ENCODE data around the gene TMEM209.

TMEM209 gene

GRCh38 chr7:130139193-130139960, 65.8 kb downstream of the TMEM209 start:
- Histone ChIP-seq H4K91ac (ENCODE audit: low read length) (no peak overlapping the region), H3K36me3 (ENCODE audit: control insufficient read depth in 1 of 2, insufficient read depth in 2 of 2, low read depth in 1 of 2, low read length in 2 of 2) (peaks cover 18 to 29% of the 10 kb centered on the region in 2 experiments)

GRCh38 chr7:130137207-130137606, 68.0 kb downstream of the TMEM209 start:
- Histone ChIP-seq H3K27me3 (ENCODE audit: control insufficient read depth in 1 of 2, insufficient read depth in 1 of 2, low read length in 2 of 2) (no peaks in the 10 kb centered on the region), H2BK120ac (ENCODE audit: low read depth, low read length) (no peak overlapping the region), H3K4ac (ENCODE audit: low read depth in 1 of 2, low read length in 2 of 2) (no peak overlapping the region), H3K4me1 (ENCODE audit: control insufficient read depth, insufficient read depth, low read depth, low read length) (peaks cover 22% of the 10 kb centered on the region), H2BK12ac (ENCODE audit: low read length in 2 of 2) (no peak overlapping the region), H3K79me1 (replicated peaks; ENCODE audit: low read length, poor library complexity, severe bottlenecking) (peaks cover 11% of the 10 kb centered on the region), H2AK5ac (ENCODE audit: low read length, severe bottlenecking) (no peak overlapping the region), H2BK15ac (ENCODE audit: low read depth, poor library complexity, severe bottlenecking) (no peak overlapping the region), H3K9me3 (ENCODE audit: control insufficient read depth, low read length) (no peaks in the 10 kb centered on the region), H3K36me3 (ENCODE audit: control insufficient read depth in 1 of 2, insufficient read depth in 2 of 2, low read depth in 1 of 2, low read length in 2 of 2) (peaks cover 23 to 43% of the 10 kb centered on the region in 2 experiments), H3K18ac (ENCODE audit: low read depth in 1 of 2, low read length in 2 of 2) (no peak overlapping the region), H3K4me3 (ENCODE audit: insufficient read depth in 1 of 2, low read depth in 1 of 2, low read length in 2 of 2) (no peak overlapping the region), H3K23ac (ENCODE audit: low read length in 2 of 2) (no peak overlapping the region), H3K4me2 (ENCODE audit: low read length, poor library complexity, severe bottlenecking) (no peak overlapping the region), H2AFZ (ENCODE audit: low read depth, low read length) (no peak overlapping the region), H3K14ac (ENCODE audit: low read length in 2 of 2) (no peak overlapping the region), H4K8ac (ENCODE audit: low read length) (no peak overlapping the region), H2BK5ac (ENCODE audit: low read depth, low read length, poor library complexity, severe bottlenecking) (no peak overlapping the region), H3K27ac (ENCODE audit: low read length, poor library complexity, severe bottlenecking) (no peak overlapping the region), H4K91ac (ENCODE audit: low read length) (no peak overlapping the region), H3K9ac (ENCODE audit: low read length) (no peak overlapping the region)
- 97% methylated on average over 3 of the region's 4 CpGs for WGBS
- DNase-seq: no peak

More at GRCh38 chr7:130139193-130139960, 65.8 kb downstream of the TMEM209 start:
- Histone ChIP-seq H3K23ac (ENCODE audit: low read length in 2 of 2) (no peak overlapping the region), H2BK5ac (ENCODE audit: low read depth, low read length, poor library complexity, severe bottlenecking) (no peak overlapping the region), H3K79me1 (replicated peaks; ENCODE audit: low read length, poor library complexity, severe bottlenecking) (peaks cover 7% of the 10 kb centered on the region), H3K4me3 (ENCODE audit: insufficient read depth in 1 of 2, low read depth in 1 of 2, low read length in 2 of 2) (no peak overlapping the region), H2BK12ac (ENCODE audit: low read length in 2 of 2) (no peak overlapping the region), H3K9ac (ENCODE audit: low read length) (no peak overlapping the region), H2AFZ (ENCODE audit: low read depth, low read length) (no peak overlapping the region), H3K4me2 (ENCODE audit: low read length, poor library complexity, severe bottlenecking) (no peak overlapping the region), H3K18ac (ENCODE audit: low read depth in 1 of 2, low read length in 2 of 2) (no peak overlapping the region), H3K27ac (ENCODE audit: low read length, poor library complexity, severe bottlenecking) (no peak overlapping the region), H3K14ac (ENCODE audit: low read length in 2 of 2) (no peak overlapping the region), H2BK120ac (ENCODE audit: low read depth, low read length) (no peak overlapping the region), H4K8ac (ENCODE audit: low read length) (no peak overlapping the region), H3K27me3 (ENCODE audit: control insufficient read depth in 1 of 2, insufficient read depth in 1 of 2, low read length in 2 of 2) (no peaks in the 10 kb centered on the region), H2BK15ac (ENCODE audit: low read depth, poor library complexity, severe bottlenecking) (no peak overlapping the region), H3K9me3 (ENCODE audit: control insufficient read depth, low read length) (no peaks in the 10 kb centered on the region), H3K4me1 (ENCODE audit: control insufficient read depth, insufficient read depth, low read depth, low read length) (peaks cover 36% of the 10 kb centered on the region), H2AK5ac (ENCODE audit: low read length, severe bottlenecking) (no peak overlapping the region), H3K4ac (ENCODE audit: low read depth in 1 of 2, low read length in 2 of 2) (no peak overlapping the region)
- WGBS: 93% methylated on average over 2 of the region's 2 CpGs
- DNase-seq: no peak

GRCh38 chr7:130136579-130137167, 68.5 kb downstream of the TMEM209 start:
- Histone ChIP-seq H4K91ac (ENCODE audit: low read length) (no peak overlapping the region), H3K4me1 (ENCODE audit: control insufficient read depth, insufficient read depth, low read depth, low read length) (peaks cover 17% of the 10 kb centered on the region), H3K4me3 (ENCODE audit: insufficient read depth in 1 of 2, low read depth in 1 of 2, low read length in 2 of 2) (no peak overlapping the region), H4K8ac (ENCODE audit: low read length) (no peak overlapping the region), H3K9ac (ENCODE audit: low read length) (no peak overlapping the region), H3K9me3 (ENCODE audit: control insufficient read depth, low read length) (no peaks in the 10 kb centered on the region), H2BK5ac (ENCODE audit: low read depth, low read length, poor library complexity, severe bottlenecking) (no peak overlapping the region), H2AK5ac (ENCODE audit: low read length, severe bottlenecking) (no peak overlapping the region), H2AFZ (ENCODE audit: low read depth, low read length) (no peak overlapping the region), H3K27ac (ENCODE audit: low read length, poor library complexity, severe bottlenecking) (no peak overlapping the region), H2BK12ac (ENCODE audit: low read length in 2 of 2) (no peak overlapping the region), H3K23ac (ENCODE audit: low read length in 2 of 2) (no peak overlapping the region), H3K36me3 (ENCODE audit: control insufficient read depth in 1 of 2, insufficient read depth in 2 of 2, low read depth in 1 of 2, low read length in 2 of 2) (peaks cover 26 to 49% of the 10 kb centered on the region in 2 experiments), H2BK120ac (ENCODE audit: low read depth, low read length) (no peak overlapping the region), H3K27me3 (ENCODE audit: control insufficient read depth in 1 of 2, insufficient read depth in 1 of 2, low read length in 2 of 2) (no peaks in the 10 kb centered on the region), H3K79me1 (replicated peaks; ENCODE audit: low read length, poor library complexity, severe bottlenecking) (peaks cover 9% of the 10 kb centered on the region), H3K14ac (ENCODE audit: low read length in 2 of 2) (no peak overlapping the region), H3K4ac (ENCODE audit: low read depth in 1 of 2, low read length in 2 of 2) (no peak overlapping the region), H3K18ac (ENCODE audit: low read depth in 1 of 2, low read length in 2 of 2) (no peak overlapping the region), H2BK15ac (ENCODE audit: low read depth, poor library complexity, severe bottlenecking) (no peak overlapping the region), H3K4me2 (ENCODE audit: low read length, poor library complexity, severe bottlenecking) (no peak overlapping the region)
- no peak for DNase-seq
- WGBS: no CpG with 5 or more reads among the region's 1 CpG

Measured in mesenchymal stem cell (in vitro differentiated cells and primary cell).